HG03442 (cell line): ENCODE measurements around the gene SNCB.

ENCODE experiments used
- ATAC-seq: cut with Tn5 transposase; IDR thresholded peaks from one replicate; pipeline ENCODE4 v1.9.1; 2021; ENCODE audit warnings: mild to moderate bottlenecking, moderate library complexity; ENCODE audit not compliant: unreplicated experiment

The SNCB gene

GRCh38 chr5:176578391-176578808 is 51.9 kb downstream of the SNCB start:
- ATAC-seq: no peak

DNA sequence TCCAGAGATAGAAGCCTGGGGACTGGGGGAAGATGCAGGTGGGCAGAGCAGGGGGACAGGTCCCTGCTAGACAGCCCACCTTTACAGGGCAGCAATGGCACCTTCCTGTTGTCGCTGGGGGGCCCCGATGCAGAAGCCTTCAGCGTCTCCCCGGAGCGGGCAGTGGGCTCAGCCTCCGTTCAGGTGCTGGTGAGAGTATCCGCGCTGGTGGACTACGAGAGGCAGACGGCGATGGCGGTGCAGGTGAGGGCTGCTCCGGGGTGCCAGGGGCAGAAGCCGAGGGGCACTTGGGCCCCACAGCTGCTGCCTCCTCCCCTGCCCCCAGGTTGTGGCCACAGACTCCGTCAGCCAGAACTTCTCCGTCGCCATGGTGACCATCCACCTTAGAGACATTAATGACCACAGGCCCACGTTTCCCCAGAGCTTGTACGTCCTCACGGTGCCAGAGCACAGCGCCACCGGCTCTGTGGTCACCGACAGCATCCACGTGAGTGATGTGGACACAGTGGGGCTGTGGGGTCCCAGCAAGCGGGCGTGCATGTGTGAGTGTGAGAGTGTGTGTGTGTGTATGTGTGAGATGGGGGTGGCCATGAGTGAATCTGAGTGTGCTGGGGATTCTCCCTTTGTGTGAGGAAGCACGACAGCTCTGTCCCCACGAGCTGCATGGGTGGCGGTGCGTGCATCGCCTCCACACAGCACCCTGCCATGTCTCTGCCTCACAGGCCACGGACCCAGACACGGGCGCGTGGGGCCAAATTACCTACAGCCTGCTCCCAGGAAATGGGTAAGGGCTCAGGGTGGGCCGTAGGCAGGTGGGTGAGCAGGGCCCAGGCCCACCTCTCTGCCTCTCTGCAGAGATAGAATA is 52.8 kb downstream of the SNCB start:
- no peak for ATAC-seq

DNA sequence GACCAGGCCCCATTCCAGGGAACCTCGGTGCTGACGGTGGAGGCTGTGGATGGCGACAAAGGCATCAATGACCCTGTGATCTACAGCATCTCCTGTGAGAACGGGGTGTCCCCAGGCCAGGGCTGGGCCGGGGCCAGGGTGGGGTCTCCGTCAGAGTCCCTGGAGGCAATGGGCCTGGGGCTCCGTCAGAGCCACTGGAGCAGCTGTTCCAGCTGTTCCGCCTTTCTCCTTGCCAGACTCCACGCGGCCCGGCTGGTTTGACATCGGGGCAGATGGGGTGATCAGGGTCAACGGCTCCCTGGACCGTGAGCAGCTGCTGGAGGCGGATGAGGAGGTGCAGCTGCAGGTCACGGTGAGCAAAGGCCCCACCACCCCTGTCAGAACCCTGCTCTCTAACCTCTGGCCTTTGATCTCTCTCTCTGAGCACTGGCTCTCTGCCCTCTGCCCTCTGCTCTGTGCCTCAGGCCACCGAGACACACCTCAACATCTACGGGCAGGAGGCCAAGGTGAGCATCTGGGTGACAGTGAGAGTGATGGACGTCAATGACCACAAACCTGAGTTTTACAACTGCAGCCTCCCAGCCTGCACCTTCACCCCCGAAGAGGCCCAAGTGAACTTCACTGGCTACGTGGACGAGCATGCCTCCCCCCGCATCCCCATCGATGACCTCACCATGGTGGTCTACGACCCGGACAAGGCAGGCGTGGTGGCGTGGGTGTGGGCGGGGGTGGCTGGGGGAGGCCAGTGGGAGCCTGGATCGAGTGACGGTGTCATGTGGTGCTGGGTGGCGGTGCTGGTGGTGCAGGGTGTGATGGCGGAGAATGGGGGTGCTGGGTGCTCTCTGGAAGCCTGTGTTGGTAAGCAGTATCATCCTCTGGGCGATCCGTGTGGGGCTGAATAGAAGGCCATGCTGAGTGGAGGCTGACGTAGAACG is 54.6 kb downstream of the SNCB start:
- no peak for ATAC-seq

- no peak for ATAC-seq
These were observed 55.3 kb downstream of the SNCB start for GRCh38 chr5:176575066-176575465.

DNA sequence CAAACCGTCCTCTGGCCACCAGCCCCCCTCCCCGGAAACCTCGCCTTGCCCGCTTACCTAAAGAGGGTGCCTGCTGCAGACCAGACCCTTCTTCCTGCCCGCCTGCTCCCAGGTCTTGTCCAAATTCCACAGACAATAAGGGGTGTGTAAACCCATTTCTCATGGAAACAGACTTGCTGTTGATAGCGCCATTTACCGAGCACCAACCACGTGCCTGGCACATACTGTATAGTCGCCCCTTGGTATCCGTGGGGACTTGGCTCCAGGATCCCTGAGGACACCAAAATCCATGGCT is 56.1 kb downstream of the SNCB start:
- ATAC-seq: no peak

DNA sequence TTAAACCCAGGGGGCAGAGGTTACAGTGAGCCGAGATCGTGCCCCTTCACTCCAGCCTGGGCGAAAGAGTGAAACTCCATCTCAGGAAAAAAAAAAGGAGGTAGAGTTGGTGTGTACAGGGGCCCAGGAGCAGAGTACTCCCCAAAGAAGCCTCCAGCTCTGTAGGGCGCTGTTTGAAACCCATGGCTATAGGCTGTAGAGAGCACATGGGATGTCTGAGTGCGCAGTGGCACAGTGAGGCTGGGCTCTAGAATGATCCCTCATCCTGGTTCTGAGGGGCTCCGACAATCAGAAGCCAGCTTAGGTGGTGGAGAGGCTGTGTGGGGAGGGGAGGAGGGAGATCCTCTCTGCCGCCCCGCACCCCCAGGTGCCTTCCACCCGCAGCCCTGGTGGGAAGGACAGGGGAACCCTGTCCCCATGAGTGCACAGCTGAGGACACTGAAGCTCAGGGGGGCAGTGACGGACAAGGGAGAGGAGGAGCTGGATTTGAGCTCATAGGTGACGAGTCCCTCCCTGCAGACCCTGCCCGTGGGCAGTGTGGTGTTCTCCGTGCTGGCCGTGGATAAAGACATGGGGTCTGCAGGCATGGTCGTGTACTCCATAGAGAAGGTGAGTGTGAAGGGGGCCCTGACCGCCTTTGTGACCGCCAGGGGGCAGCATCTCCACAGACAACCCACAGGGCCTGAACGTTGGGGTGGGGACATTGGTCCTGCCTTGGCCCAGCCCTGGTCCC is 56.6 kb downstream of the SNCB start:
- ATAC-seq: no peak
